K562 (cell line): ENCODE results near the gene TMEM151A. TPM values are rescaled to one million over a fixed set of nuclear protein-coding genes. Genes with fewer than 3 reads are reported as not detected.

Experiments
- ATF1 ChIP-seq, 2 experiments: fragments of 450-650 bp in 1 of 2; IDR thresholded peaks; 2 replicates each; pipeline ENCODE4 v1.6.1; 2016; ENCODE audit warnings: missing compliant biosample characterization in 1 of 2, missing genetic modification characterization in 1 of 2
- CBX8 ChIP-seq: fragments of 200-600 bp; sonication (generic); IDR thresholded peaks from 2 replicates; pipeline ENCODE4 v1.6.1; 2012; ENCODE audit warnings: borderline replicate concordance, mixed run types, low read depth, mild to moderate bottlenecking, moderate library complexity, mixed read lengths, low read length, control low read depth, inconsistent platforms; ENCODE audit not compliant: poor library complexity, severe bottlenecking; ENCODE audit errors: extremely low read depth
- CHD1 ChIP-seq: fragments of 200-600 bp; sonication (generic); IDR thresholded peaks from one replicate; pipeline ENCODE4 v1.6.1; 2012; ENCODE audit warnings: mild to moderate bottlenecking, moderate library complexity, low read length, inconsistent platforms
- EGR1 ChIP-seq: fragments of 450-650 bp; conservative IDR thresholded peaks from 2 replicates; pipeline ENCODE4 v1.6.1; 2017; ENCODE audit warnings: mild to moderate bottlenecking
- ELK3 ChIP-seq: fragments of 450-650 bp; formaldehyde crosslinking; IDR thresholded peaks from 2 replicates; pipeline ENCODE4 v1.4.0; 2020; ENCODE audit warnings: mild to moderate bottlenecking
- JUN ChIP-seq, 2 experiments: sonication (generic) in 1 of 2; formaldehyde crosslinking in 1 of 2; IDR thresholded peaks; 2 replicates each; pipeline versions ENCODE4 v1.6.1 to v1.8.0; 2012 to 2022; ENCODE audit warnings: borderline replicate concordance in 2 of 2, mild to moderate bottlenecking in 2 of 2, improper control_type of control experiment in 1 of 2, low read depth in 1 of 2, low read length in 1 of 2, missing genetic modification reagents in 1 of 2
- MYNN ChIP-seq, 2 experiments: sonication (generic); formaldehyde crosslinking in 1 of 2; IDR thresholded peaks; 2 replicates each; pipeline versions ENCODE4 v1.5.0 to v1.6.1; 2016 to 2020; ENCODE audit warnings: antibody characterized with exemption in 1 of 2, missing genetic modification reagents in 1 of 2
- NR2C1 ChIP-seq, 2 experiments: fragments of 450-650 bp; IDR thresholded peaks; 2 replicates each; pipeline ENCODE4 v1.6.1; 2017; ENCODE audit warnings: mild to moderate bottlenecking in 2 of 2, antibody characterized with exemption in 1 of 2, inconsistent platforms in 1 of 2, missing compliant biosample characterization in 1 of 2, missing genetic modification characterization in 1 of 2
- NRF1 ChIP-seq, 2 experiments: fragments of 450-650 bp; IDR thresholded peaks in 1 of 2; conservative IDR thresholded peaks in 1 of 2; 2 replicates each; pipeline ENCODE4 v1.6.1; 2014; ENCODE audit warnings: mild to moderate bottlenecking in 2 of 2
- PTTG1 ChIP-seq: fragments of 450-650 bp; IDR thresholded peaks from 2 replicates; pipeline ENCODE4 v1.6.1; 2016; ENCODE audit warnings: low read depth, mild to moderate bottlenecking, missing genetic modification characterization, missing compliant biosample characterization
- RCOR1 ChIP-seq, 2 experiments: IDR thresholded peaks; 2 replicates each; pipeline ENCODE4 v1.6.1; 2012; ENCODE audit warnings: low read depth in 2 of 2, low read length in 2 of 2, borderline replicate concordance in 1 of 2, improper control_type of control experiment in 1 of 2
- REST ChIP-seq, 2 experiments: fragments of 450-650 bp; formaldehyde crosslinking in 1 of 2; IDR thresholded peaks; 2 replicates each; pipeline versions ENCODE4 v1.4.0 to v1.6.1; 2014 to 2020; ENCODE audit warnings: mild to moderate bottlenecking in 2 of 2, borderline replicate concordance in 1 of 2, low read depth in 1 of 2
- ZNF263 ChIP-seq: sonication (generic); formaldehyde crosslinking; IDR thresholded peaks from 2 replicates; pipeline ENCODE4 v1.8.0; 2022; ENCODE audit warnings: mild to moderate bottlenecking, missing genetic modification reagents, borderline replicate concordance
- polyA plus RNA-seq, 8 experiments: library from polyadenylated mRNA; depleted of rRNA in 4 of 8; stranded (reverse) in 5 of 8; unstranded in 3 of 8; fragments of >200 nt; fragmentation: Nextera tagmentation in 2 of 8; fragmentation: Illumina TruSeq in 1 of 8; extraction: Ambion mirVana in 2 of 8; extraction: Trizol in 1 of 8; gene quantifications; 2 replicates each; pipeline versions ENCODE4 v1.2.1 to v1.2.3, GENCODE V29; 2011 to 2014; ENCODE audit warnings: inconsistent platforms in 1 of 8, missing spikeins in 1 of 8
- total RNA-seq, 7 experiments: library from RNA; depleted of rRNA in 6 of 7; stranded (reverse); fragments of >200 nt in 6 of 7; fragmentation: Illumina TruSeq in 2 of 7; extraction: Trizol in 2 of 7; gene quantifications; 2 replicates each; pipeline versions ENCODE4 v1.2.1 to v1.2.3, GENCODE V29; 2011 to 2021; ENCODE audit warnings: low replicate concordance in 1 of 7
- TF ChIP-seq, protein P1 (sequence below): fragments of 450-650 bp; formaldehyde crosslinking; IDR thresholded peaks from 2 replicates; pipeline ENCODE4 v1.4.0; 2022; ENCODE audit warnings: missing genetic modification characterization

The TMEM151A gene
- total and polyA plus RNA-seq, 9 of the 15 experiments (the other 6 are each of a cell fraction or from before 2014, with no cell fraction given) = not detected

DNA sequence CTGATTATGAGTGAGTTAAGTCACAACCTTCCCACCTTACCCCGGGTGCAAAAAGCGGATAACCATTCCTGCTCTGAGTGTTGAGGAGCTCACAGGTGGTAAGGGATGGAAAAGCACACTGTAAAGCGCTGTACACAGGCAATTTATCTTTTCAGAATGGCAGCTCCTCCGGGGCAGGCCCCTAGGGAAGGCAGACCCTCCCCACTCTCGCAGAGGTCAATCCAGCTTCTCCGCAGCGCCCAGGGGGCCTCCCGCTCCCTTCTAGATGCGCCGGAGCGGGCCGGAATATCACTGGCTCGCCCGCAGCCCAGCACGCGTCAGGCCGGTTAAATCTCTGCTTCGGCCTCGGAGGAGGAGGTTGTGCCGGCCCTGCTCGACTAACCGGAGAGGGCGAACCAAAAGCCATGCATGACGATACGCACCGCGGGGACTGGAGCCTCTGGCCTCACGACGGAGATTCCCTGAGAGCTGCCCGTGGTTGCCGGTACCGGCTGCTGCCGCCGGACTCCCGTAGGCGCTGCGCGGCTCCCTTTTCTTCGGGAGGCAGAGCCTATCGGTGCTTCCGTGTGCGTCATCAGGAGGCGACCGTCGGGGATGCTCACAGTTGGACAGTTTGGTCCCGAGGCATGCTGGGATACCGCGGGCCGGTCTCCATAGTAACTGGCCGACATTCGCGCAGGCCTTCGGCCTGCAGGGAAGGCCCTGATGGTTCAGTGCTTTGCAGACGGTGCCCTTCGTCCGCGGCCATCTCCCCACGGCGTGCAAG lies 53.0 kb downstream of the TMEM151A start, which contains the start of gene BRMS1 (continued):
- TF ChIP-seq ELK3 (CRISPR knock-in tag) (no peak), NRF1 (conservative IDR thresholded peaks at IDR 0.05 in 1 of 2, IDR thresholded peaks at IDR 0.05 in 1 of 2) (peak; percentile 74 to 80), MYNN (IDR thresholded peaks at IDR 0.05) (no peak), MYNN (CRISPR knock-in tag; IDR thresholded peaks at IDR 0.05) (no peak), REST (IDR thresholded peaks at IDR 0.05; ENCODE audit: borderline replicate concordance) (peak; percentile 48), REST (CRISPR knock-in tag; IDR thresholded peaks at IDR 0.05; ENCODE audit: low read depth) (no peak), NR2C1 (IDR thresholded peaks at IDR 0.05) (no peak), NR2C1 (tag; IDR thresholded peaks at IDR 0.05) (no peak), JUN (IDR thresholded peaks at IDR 0.05; ENCODE audit: borderline replicate concordance, low read depth, low read length) (peak; percentile 57), JUN (CRISPR knock-in tag; IDR thresholded peaks at IDR 0.05; ENCODE audit: borderline replicate concordance) (no peak), ATF1 (CRISPR knock-in tag; IDR thresholded peaks at IDR 0.05) (peak; percentile 95), ATF1 (tag; IDR thresholded peaks at IDR 0.05) (peak; percentile 99), EGR1 (no peak), CBX8 (no peak), CHD1 (no peak), PTTG1 (tag) (no peak), RCOR1 (IDR thresholded peaks at IDR 0.05; ENCODE audit: borderline replicate concordance in 1 of 2, low read depth in 2 of 2, low read length in 2 of 2) (peak in 1 of 2 experiments; percentile 84; a peak in 3 of 4 replicates), ZNF263 (CRISPR knock-in tag) (no peak)
- TF ChIP-seq, protein P1, sequence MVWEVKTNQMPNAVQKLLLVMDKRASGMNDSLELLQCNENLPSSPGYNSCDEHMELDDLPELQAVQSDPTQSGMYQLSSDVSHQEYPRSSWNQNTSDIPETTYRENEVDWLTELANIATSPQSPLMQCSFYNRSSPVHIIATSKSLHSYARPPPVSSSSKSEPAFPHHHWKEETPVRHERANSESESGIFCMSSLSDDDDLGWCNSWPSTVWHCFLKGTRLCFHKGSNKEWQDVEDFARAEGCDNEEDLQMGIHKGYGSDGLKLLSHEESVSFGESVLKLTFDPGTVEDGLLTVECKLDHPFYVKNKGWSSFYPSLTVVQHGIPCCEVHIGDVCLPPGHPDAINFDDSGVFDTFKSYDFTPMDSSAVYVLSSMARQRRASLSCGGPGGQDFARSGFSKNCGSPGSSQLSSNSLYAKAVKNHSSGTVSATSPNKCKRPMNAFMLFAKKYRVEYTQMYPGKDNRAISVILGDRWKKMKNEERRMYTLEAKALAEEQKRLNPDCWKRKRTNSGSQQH = no peak
